ENCODE results near the gene CAST. TPM values are rescaled to one million over a fixed set of nuclear protein-coding genes. Genes with fewer than 3 reads are reported as not detected.

CAST gene
- total RNA-seq, 1 donor from 2014 or later: 239 TPM

GRCh38 chr5:96651047-96651446, 11.1 kb upstream of the CAST start:
- Mint-ChIP-seq H3K27me3 (no peaks in the 10 kb centered on the region), H3K4me3 (no peak overlapping the region), H3K36me3 (no peaks in the 10 kb centered on the region), H3K9me3 (no peaks in the 10 kb centered on the region), H3K27ac (peak overlapping the region; percentile 94), H3K4me1 (ENCODE audit: unreplicated experiment) (peaks cover 35% of the 10 kb centered on the region)
- DNase-seq (ENCODE audit: extremely low spot score, unreplicated experiment): no peak
- TF ChIP-seq CTCF (conservative IDR thresholded peaks at IDR 0.05): no peak

- peaks cover 2% of the 10 kb centered on the region for H3K9me3 Mint-ChIP-seq
- no peaks in the 10 kb centered on the region for H3K36me3 Mint-ChIP-seq
- DNase-seq (ENCODE audit: extremely low spot score, unreplicated experiment): no peak
Observed at GRCh38 chr5:96651948-96652753, 10.0 kb upstream of the CAST start.

GRCh38 chr5:96652769-96653454, 9.3 kb upstream of the CAST start:
- peaks cover 5% of the 10 kb centered on the region for H3K9me3 Mint-ChIP-seq
- peaks cover 41% of the 10 kb centered on the region for H3K4me1 Mint-ChIP-seq (ENCODE audit: unreplicated experiment)
- H3K36me3 Mint-ChIP-seq: no peaks in the 10 kb centered on the region
- no peak for TF ChIP-seq CTCF (conservative IDR thresholded peaks at IDR 0.05)
- DNase-seq (ENCODE audit: extremely low spot score, unreplicated experiment): no peak
- no peaks in the 10 kb centered on the region for H3K27me3 Mint-ChIP-seq
- H3K4me3 Mint-ChIP-seq: peak overlapping the region; percentile 41
- H3K27ac Mint-ChIP-seq: peak overlapping the region; percentile 94

More at GRCh38 chr5:96651948-96652753, 10.0 kb upstream of the CAST start:
- Mint-ChIP-seq H3K27ac (peak overlapping the region; percentile 94), H3K4me3 (no peak overlapping the region), H3K4me1 (ENCODE audit: unreplicated experiment) (peaks cover 37% of the 10 kb centered on the region), H3K27me3 (no peaks in the 10 kb centered on the region)
- peak; percentile 63 for TF ChIP-seq CTCF (conservative IDR thresholded peaks at IDR 0.05)

- Mint-ChIP-seq H3K4me1 (ENCODE audit: unreplicated experiment) (peaks cover 34% of the 10 kb centered on the region), H3K4me3 (no peak overlapping the region), H3K9me3 (peaks cover 5% of the 10 kb centered on the region), H3K27ac (peak overlapping the region; percentile 62), H3K27me3 (no peaks in the 10 kb centered on the region), H3K36me3 (no peaks in the 10 kb centered on the region)
- no peak for DNase-seq (ENCODE audit: extremely low spot score, unreplicated experiment)
- no peak for TF ChIP-seq CTCF (conservative IDR thresholded peaks at IDR 0.05)
Observed at GRCh38 chr5:96654209-96654608, 8.0 kb upstream of the CAST start.

GRCh38 chr5:96655085-96655484, 7.1 kb upstream of the CAST start:
- DNase-seq (ENCODE audit: extremely low spot score, unreplicated experiment): no peak
- no peak for TF ChIP-seq CTCF (conservative IDR thresholded peaks at IDR 0.05)
- Mint-ChIP-seq H3K36me3 (no peaks in the 10 kb centered on the region), H3K4me1 (ENCODE audit: unreplicated experiment) (peaks cover 30% of the 10 kb centered on the region), H3K27ac (peak overlapping the region; percentile 18), H3K9me3 (peaks cover 5% of the 10 kb centered on the region), H3K27me3 (peaks cover 2% of the 10 kb centered on the region), H3K4me3 (no peak overlapping the region)

All from type B pancreatic cell (in vitro differentiated cells).